ENCODE results near the gene UBE2H.
"Not testable (repeated sequence)": the region's sequence is repeated elsewhere in the genome, so short reads cannot be mapped to it uniquely, and the experiment has no call there.

The UBE2H gene

GRCh38 chr7:129821476-129821875 lies 131.3 kb downstream of the UBE2H start:
- DNase-seq, result no peak

GRCh38 chr7:129816742-129817141 lies 136.0 kb downstream of the UBE2H start:
- DNase-seq, result no peak

DNA sequence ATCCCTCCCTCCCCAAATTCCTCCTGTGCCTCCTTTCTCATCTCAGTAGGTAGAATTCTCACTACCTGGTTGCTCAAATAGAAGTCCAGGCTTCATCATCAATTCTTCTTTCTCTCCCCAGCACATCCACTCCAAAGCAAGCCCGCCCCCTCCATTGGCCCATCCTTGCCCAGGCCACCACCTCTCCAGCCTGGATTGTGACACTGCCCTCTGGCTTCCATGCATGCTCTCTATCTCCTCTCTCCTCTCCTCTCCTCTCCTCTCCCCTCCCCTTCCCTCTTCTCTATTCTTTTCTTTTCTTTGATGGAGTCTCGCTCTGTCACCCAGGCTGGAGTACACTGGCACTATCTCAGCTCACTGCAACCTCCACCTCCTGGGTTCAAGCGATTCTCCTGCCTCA lies 144.9 kb downstream of the UBE2H start:
- DNase-seq, result no peak

GRCh38 chr7:129804890-129805719 lies 147.7 kb downstream of the UBE2H start:
- no peak for DNase-seq

GRCh38 chr7:129804111-129804889 lies 148.5 kb downstream of the UBE2H start:
- DNase-seq, result no peak

GRCh38 chr7:129803546-129804081 lies 149.1 kb downstream of the UBE2H start:
- no peak for DNase-seq

- no peak for DNase-seq
These were observed 150.9 kb downstream of the UBE2H start for GRCh38 chr7:129801882-129802281.

DNA sequence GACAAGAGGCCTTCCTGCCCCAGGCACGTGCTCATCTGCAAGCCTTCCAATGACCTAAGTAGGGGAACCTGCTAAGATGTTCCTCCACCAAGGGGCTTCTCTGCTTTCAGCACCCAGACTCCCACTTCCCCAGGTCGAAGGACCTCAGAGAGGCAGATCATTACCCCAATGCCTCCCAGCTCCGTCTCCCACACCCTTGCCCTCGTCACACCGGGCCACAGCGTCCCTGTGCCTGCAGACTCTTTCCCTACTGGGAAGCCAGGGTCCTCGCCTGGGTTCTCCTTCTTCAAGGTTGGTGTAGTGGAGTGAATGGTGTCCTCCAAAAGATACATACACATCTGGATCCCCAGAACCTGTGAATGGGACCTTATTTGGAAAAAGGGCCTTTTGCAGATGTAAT lies 151.9 kb downstream of the UBE2H start:
- no peak for DNase-seq

DNA sequence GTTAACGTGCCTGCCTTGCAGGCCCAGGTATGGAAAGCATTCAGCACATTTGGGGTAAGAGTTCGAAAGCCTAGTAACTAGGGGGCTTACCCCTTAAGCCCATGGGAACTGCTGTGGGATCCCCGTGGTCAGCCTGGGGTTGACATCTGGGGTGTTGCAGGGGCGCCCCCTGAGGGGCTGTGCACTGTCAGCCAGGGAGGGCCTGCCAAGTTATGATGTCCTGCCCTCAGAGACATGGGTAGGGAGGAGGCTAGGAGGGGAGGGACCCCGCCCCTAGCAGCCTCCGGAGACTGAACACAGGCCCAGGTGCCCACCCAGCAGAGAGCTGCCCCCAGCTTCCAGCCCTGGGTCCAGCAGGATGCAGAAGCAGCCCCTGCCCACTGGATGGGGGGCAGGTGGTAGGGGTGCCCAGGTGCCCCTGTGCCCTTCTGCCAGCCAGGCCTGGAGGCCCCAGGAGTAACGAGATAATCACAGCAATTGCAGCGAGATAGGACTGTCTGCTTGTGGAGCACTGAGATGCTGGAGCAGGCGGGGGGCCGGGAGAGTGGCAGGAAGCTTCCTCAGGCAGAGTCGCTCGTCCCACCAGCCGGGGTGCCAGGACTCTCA lies 153.3 kb downstream of the UBE2H start:
- no peak for DNase-seq

- DNase-seq, result no peak
These were observed 154.0 kb downstream of the UBE2H start for GRCh38 chr7:129798616-129799349.

DNA sequence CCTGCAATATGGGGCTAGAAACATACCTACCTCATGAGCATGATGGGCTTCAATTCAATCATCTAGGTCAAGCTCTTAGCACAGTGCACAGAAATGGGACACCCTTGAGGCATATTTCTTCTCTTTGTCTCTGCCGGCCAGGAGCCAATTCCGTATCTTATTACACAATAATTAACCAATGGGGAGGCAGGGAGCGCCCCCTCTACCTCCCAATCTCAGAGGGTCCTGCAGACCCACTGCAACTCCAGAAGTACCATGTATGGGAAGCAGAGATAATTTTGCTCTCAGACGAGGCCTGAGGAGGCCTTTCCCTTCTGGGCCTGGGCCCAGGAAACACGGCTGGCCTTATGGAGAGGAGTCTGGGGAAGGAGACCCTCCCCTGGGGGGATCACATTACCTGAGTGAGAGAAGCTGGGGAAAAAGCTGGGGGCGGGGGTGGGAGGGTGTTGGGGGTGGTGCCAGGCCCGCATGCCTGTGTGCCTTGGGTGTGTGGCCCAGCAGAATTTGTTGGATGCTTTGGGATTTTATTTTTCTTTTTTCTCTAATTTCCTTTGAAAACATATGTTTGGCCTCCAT lies 155.5 kb downstream of the UBE2H start:
- no peak for DNase-seq

- no peak for DNase-seq
These were observed 156.5 kb downstream of the UBE2H start for GRCh38 chr7:129796186-129796775.

DNA sequence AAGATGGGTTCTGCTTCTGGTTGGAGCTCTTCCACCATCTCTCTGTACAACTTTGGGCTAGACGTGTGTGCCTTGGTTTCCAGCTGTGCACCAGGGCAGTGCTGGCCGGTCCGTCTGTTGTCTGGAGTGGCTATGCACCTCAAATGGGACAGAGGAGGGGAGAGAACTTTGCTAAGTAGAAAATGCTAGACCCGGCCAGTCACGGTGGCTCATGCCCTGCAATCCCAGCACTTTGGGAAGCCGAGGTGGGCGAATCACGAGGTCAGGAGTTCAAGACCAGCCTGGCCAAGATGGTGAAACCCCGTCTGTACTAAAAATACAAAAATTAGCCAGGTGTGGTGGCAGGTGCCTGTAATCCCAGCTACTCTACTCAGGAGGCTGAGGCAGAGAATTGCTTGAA lies 158.3 kb downstream of the UBE2H start:
- DNase-seq, result not testable (repeated sequence)

- DNase-seq, result no peak
These were observed 159.1 kb downstream of the UBE2H start for GRCh38 chr7:129793506-129794310.

DNA sequence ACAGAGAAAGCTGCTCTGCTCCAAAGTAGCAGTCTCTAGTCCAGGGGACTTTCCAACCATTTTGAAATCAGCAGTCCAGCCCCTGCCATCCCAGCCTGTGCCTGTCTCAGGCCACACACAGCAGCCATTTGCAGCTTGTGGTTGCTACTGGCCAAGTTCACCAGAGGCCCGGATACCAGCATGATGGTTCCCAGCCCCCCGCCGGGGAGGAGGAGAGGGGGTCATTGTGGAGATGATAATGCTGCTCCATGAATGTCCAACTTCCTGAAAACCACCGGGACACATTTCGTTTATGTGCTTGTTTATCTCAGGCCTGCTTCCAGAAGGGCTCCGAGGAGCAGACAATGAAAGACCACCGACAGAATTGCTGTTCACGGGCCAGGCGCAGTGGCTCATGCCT lies 160.0 kb downstream of the UBE2H start:
- no peak for DNase-seq

- no peak for DNase-seq
These were observed 162.6 kb downstream of the UBE2H start for GRCh38 chr7:129790136-129790535.

DNA sequence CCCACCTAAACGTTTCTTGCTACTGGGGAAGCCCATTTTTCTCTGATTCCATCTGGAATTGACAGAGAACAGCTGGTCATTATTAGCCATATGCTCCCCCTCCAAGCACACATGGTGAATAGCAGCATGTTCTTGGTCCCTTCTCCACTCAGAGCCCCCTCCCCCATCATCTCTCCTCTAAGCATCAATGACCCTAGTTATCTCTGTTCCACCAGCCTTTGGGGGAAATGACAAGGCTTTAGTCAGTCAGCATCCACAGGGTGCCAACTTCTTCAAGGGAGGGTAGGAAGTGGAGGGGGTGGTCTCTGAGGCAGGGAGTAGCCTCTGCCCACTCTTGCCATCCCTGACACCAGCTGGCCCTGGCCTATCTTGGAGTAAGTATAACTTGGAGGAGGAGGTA lies 163.1 kb downstream of the UBE2H start:
- DNase-seq, result no peak

DNA sequence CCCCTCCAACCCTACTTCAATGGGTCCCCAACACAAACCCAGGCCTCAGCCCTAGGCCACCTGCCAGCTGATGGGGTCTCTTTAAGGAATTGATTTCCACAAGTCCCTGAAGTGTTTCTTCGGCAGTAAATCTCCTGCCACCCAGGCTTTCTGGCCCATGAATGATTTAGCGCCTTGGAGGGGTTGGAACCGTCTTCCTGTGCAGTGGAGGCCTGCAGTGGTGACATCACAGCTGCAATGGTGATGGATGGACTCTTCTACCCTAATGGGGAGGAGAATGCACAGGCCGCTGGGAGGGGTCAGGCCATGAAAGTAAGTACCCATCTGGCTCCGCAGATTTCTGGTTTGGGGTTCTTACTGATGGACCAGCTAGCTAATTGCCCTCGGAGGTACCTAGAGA lies 163.8 kb downstream of the UBE2H start:
- DNase-seq, result no peak

DNA sequence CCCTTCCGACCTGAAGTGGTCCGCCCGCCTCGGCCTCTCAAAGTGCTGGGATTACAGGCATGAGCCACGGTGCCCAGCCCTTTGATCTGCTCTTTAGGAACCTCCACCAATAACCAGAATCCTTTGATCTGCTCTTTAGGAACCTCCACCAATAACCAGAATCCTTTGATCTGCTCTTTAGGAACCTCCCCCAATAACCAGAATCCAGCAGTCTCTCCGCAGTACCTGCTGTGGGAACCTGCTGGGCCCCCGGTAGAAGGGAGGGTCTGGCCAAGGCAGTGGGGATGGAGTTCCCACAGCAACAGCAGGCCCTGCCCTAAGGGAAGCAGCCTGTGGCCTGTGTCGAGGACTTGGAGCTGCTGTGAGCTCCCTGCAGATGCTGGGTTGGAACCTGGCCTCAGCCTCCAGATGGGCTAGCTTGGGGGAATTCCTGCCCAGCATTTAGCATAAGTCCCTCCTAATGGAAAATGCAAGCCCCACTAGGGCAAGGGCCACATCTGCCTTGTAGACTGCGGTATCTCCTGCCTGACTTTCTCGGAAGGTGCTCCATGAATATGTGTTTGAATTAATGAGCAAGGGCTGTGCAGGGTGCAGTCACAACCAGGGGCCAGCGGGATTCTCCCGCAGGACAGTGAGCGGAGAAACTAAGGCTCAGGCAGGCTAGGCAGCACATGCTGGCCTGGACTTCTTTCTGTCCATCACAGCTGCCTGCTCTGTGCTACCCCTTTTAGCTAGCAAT lies 165.8 kb downstream of the UBE2H start:
- DNase-seq, result no peak
